Globus pallidus (tissue), 1 donor: ENCODE data around the gene TRAF1.

Source experiments
- DNase-seq: peaks from one replicate; pipeline ENCODE4 v3.0.0-alpha.2; 2015; ENCODE audit warnings: low spot score

Gene TRAF1

DNA sequence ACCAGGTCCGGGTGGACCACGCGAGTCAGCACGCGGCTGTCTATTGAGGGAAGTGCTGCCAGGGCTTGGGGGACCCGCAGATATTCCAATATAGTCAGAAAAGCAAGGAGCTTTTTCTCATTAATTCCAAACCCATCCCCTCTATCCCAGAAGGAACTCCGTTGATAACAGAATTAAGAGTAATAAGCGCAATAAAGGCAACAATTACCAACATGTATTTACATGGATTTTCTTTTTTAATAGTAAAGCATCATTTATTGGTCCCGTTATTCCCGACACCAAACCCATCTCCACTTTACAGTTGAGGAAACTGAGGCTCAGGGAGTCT lies 57.3 kb downstream of the TRAF1 start:
- no peak for DNase-seq

DNA sequence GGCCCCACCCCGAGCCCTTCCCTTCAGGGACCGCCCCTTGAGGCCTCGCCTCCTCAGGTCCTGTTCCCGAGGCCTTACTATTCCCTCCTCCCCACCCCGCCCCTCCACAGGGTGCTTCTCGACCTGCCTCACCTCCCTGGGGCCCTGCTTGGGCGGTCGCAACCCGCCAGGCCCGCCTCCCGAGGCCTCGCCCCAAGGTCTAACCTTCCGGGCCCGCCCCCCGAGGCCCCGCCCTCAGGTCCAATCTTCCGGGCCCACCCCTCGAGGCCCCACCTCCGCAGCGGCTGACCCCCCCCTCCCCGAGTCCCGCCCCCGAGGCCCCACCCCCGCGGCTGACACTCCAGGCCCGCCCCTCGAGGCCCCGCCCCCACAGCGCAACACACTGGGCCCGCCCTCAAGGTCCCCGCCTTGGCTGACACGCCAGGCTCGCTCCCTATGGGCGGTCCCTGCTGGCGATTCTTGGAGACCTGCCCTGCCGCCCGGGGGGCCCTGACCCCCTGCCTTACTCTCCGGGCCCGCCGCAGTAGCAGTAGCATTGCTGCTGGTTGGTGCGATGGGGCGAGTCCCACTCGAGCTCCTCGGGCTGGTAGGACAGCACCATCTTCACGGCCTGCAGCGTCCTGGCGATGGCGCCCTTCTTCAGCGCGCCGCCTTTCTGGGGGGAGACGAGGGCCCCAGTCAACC lies 57.8 kb downstream of the TRAF1 start:
- DNase-seq = peak; percentile 92

DNA sequence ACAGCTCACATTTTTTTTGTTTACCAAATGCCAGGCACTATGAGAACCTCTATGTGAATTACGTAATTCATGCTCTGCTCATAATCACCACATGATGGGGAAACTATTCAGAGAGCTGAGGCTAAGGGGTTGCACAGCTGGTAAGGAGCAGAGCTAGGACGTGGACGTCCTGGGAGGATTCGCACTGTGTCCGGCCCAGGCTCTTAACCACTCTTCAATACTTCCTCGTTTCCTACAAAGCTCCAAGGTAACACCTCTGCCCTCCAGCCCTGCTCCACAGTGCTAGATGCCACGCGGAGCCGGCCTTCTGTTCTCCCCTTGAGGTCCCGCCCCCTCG lies 58.3 kb downstream of the TRAF1 start:
- no peak for DNase-seq

DNA sequence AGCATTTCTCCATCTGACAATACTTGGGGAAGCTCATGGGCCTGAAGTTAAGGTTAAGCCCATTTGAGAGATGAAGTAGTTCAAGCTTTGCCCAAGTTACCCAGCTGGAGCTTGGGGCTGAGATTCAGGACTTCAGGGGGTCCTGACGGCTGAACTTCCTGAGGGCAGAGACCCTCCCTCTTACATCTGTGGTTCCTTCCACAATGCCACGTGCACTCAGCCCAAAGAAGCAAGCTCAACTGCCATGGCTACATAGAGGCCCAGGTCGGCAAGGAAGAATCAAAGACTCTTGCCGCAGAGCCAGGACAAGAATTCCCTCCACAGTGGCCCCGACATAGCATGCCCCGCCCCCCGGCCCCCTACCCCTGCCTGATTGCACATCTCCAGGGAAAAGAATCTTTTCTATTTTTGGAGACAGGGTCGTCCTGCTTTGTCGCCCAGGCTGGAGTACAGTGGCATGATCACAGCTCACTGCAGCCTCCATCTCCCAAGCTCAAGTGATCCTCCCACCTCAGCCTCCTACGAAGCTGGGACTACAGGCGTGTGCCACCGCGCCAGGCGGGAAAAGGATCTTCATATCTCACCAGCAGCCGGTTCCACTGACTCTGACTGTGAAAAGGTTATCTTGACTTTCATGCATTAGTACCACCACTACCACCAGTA lies 58.8 kb downstream of the TRAF1 start:
- DNase-seq = no peak

DNA sequence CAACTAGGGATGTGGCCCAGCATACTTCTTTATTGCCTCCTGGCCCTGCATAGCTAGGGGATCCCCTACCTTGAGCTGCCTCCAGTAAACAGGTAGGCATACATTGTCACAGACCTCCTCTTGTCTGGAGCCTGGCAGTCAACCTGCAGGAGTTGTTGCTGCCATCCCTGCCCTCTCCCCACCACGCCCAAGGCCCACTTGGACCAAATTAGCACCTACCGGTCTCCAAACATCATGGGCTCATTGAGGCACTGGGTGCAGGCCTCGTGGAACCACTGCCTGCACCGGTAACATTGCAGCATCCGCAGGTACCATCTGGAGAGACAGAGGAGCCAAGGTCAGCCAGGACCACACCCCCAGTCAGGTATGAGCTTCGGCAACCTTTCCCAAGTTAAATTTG lies 59.9 kb downstream of the TRAF1 start:
- DNase-seq = no peak

DNA sequence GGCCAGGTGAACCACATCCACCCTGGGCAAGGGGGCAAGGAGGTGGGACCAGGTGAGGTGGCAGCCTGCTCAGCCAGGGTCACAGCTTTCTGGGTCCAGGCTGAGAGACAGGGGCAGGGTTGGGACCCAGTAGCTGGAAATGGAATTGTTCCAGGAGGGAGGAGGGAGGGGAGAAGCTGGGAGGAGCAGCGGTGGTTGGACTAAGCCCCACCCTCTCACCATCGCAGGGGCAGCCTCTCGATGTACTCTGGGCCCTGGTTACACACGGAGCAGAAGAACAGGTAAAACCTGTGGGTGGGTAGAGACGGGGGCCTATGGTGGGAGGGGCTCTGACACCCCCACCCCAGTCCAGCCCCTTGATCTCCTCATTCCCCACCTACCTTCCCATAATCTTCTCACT lies 60.8 kb downstream of the TRAF1 start:
- DNase-seq = no peak

DNA sequence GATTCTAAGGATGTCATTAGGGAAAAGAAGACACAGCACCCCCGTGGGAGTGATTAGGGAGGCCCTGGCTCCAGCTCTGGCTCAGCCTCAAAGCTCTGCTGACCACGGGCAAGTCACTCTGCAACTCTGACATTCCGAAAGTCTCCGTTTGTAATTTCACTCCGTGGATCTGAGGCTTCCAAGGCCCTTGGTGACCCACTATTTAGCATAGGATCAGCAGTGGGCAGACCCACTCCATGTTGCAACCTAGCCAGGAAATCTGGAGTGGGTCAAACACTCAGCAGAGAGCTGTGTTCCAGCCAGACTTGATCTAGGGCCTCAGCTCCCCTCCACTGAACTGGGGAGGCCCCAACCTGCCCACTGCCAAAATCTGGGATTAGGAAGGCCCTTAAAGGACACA lies 61.4 kb downstream of the TRAF1 start:
- no peak for DNase-seq

DNA sequence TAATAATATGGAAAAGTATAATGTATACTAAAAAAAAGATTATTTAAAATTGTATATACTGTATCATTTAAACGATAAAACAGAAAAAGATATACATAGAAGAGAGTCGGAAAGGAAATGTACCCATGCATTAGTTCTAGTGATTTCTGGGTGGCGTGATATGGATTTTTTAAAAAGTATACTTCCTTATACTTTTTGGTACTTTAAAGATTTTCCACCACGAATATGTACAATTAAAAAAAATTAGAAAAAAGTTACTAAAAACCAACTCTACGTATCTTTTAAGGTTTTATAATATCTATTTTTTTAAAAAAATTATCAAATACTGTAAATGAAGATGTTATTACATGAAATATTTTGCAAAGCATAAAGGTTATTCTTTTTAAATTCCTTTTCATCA lies 61.9 kb downstream of the TRAF1 start:
- no peak for DNase-seq

DNA sequence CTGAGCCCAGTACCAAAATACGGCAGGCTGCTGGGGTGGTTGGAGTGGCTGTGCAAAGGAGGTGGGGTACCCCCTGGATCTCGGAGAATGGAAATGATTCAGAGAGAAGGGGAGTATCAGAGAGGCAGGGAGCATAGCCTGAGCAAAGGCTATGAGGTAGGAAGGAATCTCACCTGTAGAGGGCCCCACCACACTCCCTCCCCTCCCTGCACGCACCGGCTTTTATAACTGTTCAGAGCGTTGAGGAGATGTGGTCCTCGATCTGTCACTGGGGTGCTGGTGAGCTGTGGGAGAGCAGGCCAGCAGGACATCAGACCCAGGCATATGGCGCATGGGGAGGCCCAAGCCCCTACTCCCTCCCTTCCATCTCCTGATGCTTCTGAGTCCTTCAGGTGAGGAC lies 62.8 kb downstream of the TRAF1 start:
- no peak for DNase-seq

DNA sequence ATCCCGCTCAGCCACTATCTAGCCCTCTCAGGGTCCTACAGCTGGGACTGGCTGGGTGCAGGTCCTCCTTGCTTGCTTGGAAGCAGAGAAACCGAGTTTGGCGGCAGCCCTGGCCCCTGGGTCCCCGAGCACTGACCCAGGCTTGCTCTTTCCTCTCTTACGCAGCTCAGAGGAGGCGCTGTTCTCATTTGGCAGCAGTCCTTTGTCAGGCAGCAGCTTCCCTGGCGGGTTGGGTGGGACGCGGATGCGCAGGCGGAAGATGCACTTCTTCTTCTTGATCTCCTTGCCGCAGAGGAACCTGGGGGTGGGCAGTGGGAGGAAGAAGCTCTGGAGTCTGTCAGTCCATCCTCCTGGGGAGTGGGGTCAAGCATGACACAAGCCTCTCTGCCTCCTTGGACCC lies 64.1 kb downstream of the TRAF1 start:
- no peak for DNase-seq

DNA sequence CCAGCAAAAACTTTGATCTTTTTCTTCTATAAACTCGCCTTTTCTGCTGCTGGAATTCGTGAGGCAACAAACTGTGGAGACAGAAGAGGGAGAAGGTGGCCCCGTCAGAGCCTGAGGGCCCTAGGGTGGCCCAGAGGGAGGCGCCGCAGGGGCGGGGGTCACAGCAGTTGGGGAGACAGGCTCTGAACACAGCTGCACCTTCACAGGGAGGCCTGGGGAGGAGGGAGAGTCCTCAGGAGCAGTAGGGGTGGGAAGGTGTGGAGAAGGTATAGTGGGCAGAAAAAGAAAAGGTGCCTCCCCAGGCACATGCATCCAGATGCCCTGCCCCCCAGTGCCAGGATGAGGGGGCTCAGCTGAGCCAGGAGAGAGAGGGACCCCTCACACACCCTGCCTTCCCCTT lies 64.7 kb downstream of the TRAF1 start:
- DNase-seq = no peak

DNA sequence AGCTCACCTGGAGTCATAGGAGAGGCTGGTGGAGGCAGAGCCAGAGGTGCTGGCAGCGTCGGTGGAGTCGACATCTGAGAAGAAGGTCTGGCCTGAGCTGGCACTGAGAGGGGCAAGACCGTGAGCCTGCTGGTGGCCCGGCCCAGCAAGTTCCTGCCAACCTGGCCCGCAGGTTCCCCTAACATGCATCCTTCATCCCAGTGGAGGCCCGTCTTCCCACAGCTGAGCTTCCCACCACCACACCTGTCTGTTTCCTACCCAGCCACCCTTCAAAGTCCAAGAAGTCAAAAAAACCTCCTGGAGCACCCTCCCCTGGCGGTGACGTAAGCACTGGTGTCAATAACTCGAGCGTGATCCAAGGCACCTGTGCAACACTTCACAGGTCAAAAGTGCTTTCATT lies 66.5 kb downstream of the TRAF1 start:
- no peak for DNase-seq

DNA sequence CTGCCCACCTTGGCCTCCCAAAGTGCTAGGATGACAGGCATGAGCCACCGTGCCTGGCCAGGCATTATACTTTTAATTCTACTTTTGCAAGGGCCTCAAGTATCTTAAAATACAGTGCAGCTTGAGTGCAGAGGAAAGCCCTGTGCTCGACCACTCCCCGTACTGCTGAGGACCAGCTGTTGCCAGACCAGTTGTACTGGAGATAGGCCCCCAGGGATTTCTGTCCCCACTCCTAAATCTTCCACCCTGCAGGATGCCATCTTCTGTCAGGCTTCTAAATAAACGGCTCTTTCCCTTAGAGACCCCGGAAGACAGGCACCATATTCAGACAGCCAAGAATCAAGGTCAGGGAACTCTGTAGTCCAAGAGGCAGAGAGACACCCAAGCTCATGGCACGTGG lies 67.2 kb downstream of the TRAF1 start:
- DNase-seq = no peak

DNA sequence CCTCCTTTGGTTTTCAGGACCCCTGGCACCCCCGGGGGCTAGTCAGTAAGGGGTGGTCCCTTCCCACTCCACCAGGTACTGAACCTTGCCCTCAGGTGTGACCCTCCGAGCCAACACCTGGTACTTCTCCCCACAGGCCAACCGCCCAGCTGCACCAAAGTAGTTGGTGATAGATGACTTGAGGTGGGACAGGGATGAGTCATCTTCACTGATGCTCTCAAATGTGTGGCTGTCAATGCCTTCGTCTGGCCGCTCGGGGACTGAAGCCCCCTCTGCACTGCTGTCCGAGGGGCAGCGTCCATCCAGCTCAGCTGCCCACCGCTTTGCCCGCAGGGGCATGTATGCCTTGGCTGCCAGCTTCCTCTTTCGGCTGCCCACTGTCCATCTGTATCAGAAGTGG lies 68.7 kb downstream of the TRAF1 start:
- DNase-seq = no peak

DNA sequence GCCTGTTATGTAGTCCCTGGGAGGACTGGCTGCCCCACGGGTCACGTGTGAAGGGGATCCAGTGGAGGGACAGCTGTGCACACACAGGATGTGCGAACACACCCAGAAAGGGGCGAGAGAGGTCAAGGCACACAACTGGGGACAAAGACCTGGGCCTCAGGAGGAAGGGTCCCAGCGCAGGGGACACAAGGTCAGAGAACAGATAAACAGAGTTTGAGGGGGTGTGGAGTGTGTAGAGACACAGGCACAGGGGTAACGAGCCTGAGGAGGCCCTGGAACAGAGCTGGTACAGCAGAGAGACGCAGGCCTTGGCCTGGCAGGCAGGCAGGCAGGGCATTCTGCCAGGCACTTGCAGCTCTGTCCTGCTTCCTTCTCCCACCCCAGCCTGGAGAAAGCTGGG lies 69.1 kb downstream of the TRAF1 start:
- no peak for DNase-seq

DNA sequence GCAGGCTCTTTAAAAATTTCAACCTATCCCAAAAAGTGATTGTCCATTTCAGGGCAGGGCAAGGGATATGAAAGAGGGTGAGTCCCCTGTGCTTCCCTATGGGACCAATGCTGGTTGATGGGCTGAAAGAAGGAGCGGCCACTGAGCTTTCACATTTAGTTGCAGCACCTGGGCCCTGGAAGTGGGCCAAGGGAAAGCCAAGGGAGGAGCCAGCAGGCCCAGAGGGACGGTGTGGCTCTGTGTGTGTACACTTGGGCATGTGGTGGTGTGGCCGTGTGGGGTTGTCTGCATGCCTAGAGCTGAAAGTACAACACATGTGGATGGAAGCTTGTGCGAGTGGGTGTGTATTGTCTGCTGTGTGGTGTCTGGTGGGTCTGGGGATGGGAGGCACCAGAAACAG lies 69.9 kb downstream of the TRAF1 start:
- DNase-seq = no peak

DNA sequence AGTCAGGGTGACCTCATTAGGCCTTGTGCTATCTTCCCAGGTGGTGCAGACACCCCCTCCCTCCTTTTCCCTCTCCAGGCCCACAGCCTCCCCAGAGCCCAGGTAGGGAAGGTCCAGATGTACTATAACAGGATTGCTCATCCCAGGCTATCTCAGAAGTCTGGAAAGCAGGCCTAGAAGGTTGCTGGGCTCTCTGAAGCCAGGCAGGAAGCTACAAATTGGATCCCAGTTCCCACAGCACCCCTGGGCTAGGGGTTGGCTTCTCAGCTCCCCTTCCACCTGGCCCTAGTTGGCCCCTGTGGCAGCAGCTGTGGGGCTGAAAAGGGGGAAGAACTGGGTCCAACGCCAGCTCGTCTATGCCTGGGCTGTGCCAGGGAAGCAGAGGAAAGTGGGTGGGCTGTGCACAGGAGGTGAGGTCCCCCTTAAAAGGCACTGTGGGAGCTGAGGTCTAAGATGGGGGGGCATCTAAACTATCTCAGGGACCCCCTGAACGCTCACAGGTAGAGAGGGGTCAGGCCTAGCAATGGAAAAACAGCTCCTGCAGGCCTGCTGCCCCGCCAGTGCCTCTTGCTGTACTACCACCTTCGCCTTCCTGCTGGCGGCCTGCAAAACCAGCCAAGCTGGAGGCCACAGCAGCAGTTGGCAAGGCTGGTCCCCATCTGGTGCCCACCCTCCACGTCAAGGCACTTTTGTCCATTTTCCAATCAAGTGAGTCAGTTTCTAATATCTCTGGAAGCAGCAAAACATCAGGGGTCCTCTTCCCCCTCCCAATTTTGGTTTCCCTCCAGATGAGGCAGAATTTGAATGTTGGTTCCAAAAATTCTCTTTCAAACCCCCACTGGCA lies 70.5 kb downstream of the TRAF1 start:
- DNase-seq = no peak

DNA sequence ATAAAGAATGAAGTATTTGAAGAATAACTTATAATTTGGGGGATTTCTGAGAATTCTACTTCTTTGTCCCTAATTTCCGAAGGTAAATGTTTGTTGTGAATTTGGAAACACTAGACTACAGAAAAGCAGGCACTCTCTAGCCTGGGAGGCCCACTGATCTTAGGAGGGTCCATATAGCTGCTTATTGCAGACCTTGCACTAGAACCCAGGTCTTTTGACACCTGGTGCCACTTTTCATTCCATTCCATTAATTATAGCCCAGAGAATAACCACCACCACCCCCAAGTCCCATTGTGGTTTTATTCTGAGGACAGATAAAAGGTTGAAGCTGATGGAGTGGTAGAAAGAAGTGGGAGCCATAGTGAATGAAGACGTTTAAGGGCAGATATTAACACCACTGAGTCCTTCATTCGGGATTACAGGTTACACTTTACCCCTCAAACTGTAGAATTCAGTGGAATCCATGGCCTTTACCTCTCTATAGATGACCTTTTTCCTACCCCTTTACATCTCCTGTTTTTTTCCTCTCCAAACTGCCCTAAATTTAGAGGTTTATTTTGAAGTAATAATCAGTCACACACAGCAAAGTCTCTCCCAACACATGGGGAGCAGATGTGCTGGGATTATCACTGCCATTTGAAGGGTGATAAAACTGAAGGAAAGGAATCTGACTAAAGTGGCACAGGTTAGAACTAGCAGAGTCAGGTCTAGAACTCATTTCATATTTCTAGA lies 71.8 kb downstream of the TRAF1 start:
- DNase-seq = no peak

DNA sequence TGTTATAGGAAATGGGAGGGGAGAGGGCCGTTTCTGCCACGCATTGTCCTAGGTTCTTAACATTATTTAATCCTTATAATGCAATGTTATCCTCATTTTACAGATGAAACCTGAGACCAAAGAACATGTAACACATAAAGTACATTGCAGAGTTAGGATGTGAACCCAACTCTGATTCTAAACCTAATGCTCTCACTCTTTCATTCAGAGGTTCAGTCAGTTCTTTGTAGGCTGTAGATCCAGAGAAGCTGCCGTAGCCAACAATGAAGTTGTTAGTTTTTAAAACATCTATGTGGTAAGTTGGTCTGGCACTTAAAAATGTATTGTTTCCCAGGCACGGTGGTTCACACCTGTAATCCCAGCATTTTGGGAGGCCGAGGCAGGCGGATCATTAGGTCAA lies 73.4 kb downstream of the TRAF1 start:
- DNase-seq = no peak
